Measurements from ENCODE around the gene SP100. TPM values are rescaled to one million over a fixed set of nuclear protein-coding genes. Genes with fewer than 3 reads are reported as not detected.

Gene SP100
- total and polyA plus RNA-seq, 7 experiments from 2014 or later, result 103 to 391 (median 211) TPM

GRCh38 chr2:230586328-230586982 lies 170.5 kb downstream of the SP100 start:
- intact Hi-C loops (cut with micrococcal nuclease), result no loop called here
- Histone ChIP-seq H3K4me1 (ENCODE audit: control insufficient read depth in 2 of 2, insufficient read depth in 2 of 2, low read length in 2 of 2) (peaks cover under 1% of the 10 kb centered on the region in 2 donors), H3K36me3 (ENCODE audit: control insufficient read depth in 2 of 3, insufficient read depth in 3 of 3, low read length in 3 of 3) (no peaks in the 10 kb centered on the region), H3K9me3 (ENCODE audit: control insufficient read depth in 2 of 3, low read length in 3 of 3) (no peaks in the 10 kb centered on the region), H3K27ac (ENCODE audit: low read depth, low read length) (no peak overlapping the region), H3K4me3 (ENCODE audit: low read length) (no peak overlapping the region), H3K27me3 (ENCODE audit: control insufficient read depth in 2 of 2, insufficient read depth in 2 of 2, low read length in 2 of 2) (no peaks in the 10 kb centered on the region)
- no peak overlapping the region for H3K4me3 Mint-ChIP-seq
- CTCF ChIA-PET, result interaction anchor here (0.7 kb wide), 1 partner anchor 107 kb away, joined by 3 read pairs; no protein-coding TSS in a partner anchor
- no peak overlapping the region for H3K27ac Mint-ChIP-seq
- peaks cover 0 to 33% (median 3%) of the 10 kb centered on the region in 11 donors for H3K9me3 Mint-ChIP-seq
- DNase-seq, result no peak
- H3K36me3 Mint-ChIP-seq, result peaks cover 3 to 45% (median 3%) of the 10 kb centered on the region in 5 donors
- no peak for ATAC-seq
- POLR2A ChIA-PET, result no interaction called here
- no peaks in the 10 kb centered on the region for H3K27me3 Mint-ChIP-seq
- peaks cover 16 to 61% (median 52%) of the 10 kb centered on the region in 7 donors for H3K4me1 Mint-ChIP-seq

DNA sequence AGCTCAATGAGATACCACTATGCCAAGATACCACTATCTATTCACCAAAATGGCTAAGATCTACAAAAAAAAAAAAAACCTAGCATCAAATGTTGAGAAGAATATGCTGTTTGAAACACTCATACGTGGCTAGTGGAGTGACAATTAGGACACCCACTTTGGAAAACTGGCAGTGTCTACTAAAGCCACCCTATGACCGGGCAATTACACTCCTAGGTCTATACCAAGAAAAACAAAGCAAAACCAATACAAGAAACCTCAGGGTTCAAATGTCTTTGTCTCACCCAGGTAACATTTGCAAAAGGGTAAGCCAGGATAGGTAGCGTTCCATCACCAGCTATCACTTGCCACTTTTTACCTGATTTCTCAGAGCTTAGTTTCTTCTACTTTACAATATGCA lies 173.0 kb downstream of the SP100 start:
- peaks cover 0 to 3% (median 0%) of the 10 kb centered on the region in 5 donors for H3K27me3 Mint-ChIP-seq
- DNase-seq (no peak), ATAC-seq (no peak)
- peaks cover 0 to 20% (median 0%) of the 10 kb centered on the region in 11 donors for H3K9me3 Mint-ChIP-seq
- ChIA-PET CTCF (no interaction called here), POLR2A (no interaction called here)
- peaks cover 0 to 38% (median 0%) of the 10 kb centered on the region in 5 donors for H3K36me3 Mint-ChIP-seq
- intact Hi-C loops (cut with micrococcal nuclease), result no loop called here
- no peak overlapping the region for H3K4me3 ChIP-seq (ENCODE audit: low read length)
- no peaks in the 10 kb centered on the region for H3K36me3 ChIP-seq (ENCODE audit: control insufficient read depth in 2 of 3, insufficient read depth in 3 of 3, low read length in 3 of 3)
- no peak overlapping the region for H3K4me3 Mint-ChIP-seq
- no peaks in the 10 kb centered on the region for H3K9me3 ChIP-seq (ENCODE audit: control insufficient read depth in 2 of 3, low read length in 3 of 3)
- H3K27ac Mint-ChIP-seq, result peak overlapping the region in 2 of 9 donors; percentile 26 to 69
- peaks cover 18 to 71% (median 61%) of the 10 kb centered on the region in 7 donors for H3K4me1 Mint-ChIP-seq
- no peak overlapping the region for H3K27ac ChIP-seq (ENCODE audit: low read depth, low read length)
- peaks cover 14 to 15% of the 10 kb centered on the region in 2 donors for H3K4me1 ChIP-seq (ENCODE audit: control insufficient read depth in 2 of 2, insufficient read depth in 2 of 2, low read length in 2 of 2)
- no peaks in the 10 kb centered on the region for H3K27me3 ChIP-seq (ENCODE audit: control insufficient read depth in 2 of 2, insufficient read depth in 2 of 2, low read length in 2 of 2)

GRCh38 chr2:230589497-230590015 lies 173.6 kb downstream of the SP100 start:
- H3K27ac ChIP-seq (ENCODE audit: low read depth, low read length), result no peak overlapping the region
- H3K36me3 ChIP-seq (ENCODE audit: control insufficient read depth in 2 of 3, insufficient read depth in 3 of 3, low read length in 3 of 3), result no peaks in the 10 kb centered on the region
- H3K9me3 ChIP-seq (ENCODE audit: control insufficient read depth in 2 of 3, low read length in 3 of 3), result no peaks in the 10 kb centered on the region
- Mint-ChIP-seq H3K4me1 (peaks cover 18 to 76% (median 63%) of the 10 kb centered on the region in 7 donors), H3K9me3 (peaks cover 0 to 21% (median 0%) of the 10 kb centered on the region in 11 donors), H3K36me3 (peaks cover 0 to 38% (median 0%) of the 10 kb centered on the region in 5 donors), H3K4me3 (peak overlapping the region in 1 of 10 donors; percentile 2), H3K27ac (peak overlapping the region in 7 of 9 donors; percentile 4 to 80 (median 26)), H3K27me3 (peaks cover 0 to 3% (median 0%) of the 10 kb centered on the region in 5 donors)
- DNase-seq (no peak), ATAC-seq (peak; percentile 68)
- peaks cover 14 to 15% of the 10 kb centered on the region in 2 donors for H3K4me1 ChIP-seq (ENCODE audit: control insufficient read depth in 2 of 2, insufficient read depth in 2 of 2, low read length in 2 of 2)
- H3K27me3 ChIP-seq (ENCODE audit: control insufficient read depth in 2 of 2, insufficient read depth in 2 of 2, low read length in 2 of 2), result no peaks in the 10 kb centered on the region
- intact Hi-C loops (cut with micrococcal nuclease), result no loop called here
- ChIA-PET POLR2A (no interaction called here), CTCF (no interaction called here)
- no peak overlapping the region for H3K4me3 ChIP-seq (ENCODE audit: low read length)

DNA sequence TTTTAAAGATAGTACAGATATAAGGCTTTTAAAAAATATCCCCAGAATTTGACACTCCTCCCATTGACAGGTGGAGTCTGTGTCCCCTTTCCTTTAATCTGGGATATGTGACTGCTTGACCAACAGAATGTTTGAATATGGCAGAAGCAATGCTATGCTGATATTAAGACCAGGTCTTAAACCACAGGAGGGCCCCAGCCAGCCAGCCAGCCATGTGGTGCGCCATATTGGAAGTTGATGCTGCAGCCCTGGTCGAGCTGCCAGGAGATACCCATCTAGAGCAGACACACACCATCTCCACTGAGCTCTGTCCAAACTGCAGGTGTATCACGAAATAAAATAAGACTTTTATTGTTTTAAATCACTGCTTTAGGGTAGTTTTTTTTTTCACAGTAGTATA lies 174.3 kb downstream of the SP100 start:
- Histone ChIP-seq H3K27me3 (ENCODE audit: control insufficient read depth in 2 of 2, insufficient read depth in 2 of 2, low read length in 2 of 2) (no peaks in the 10 kb centered on the region), H3K4me1 (ENCODE audit: control insufficient read depth in 2 of 2, insufficient read depth in 2 of 2, low read length in 2 of 2) (peaks cover 14 to 15% of the 10 kb centered on the region in 2 donors), H3K27ac (ENCODE audit: low read depth, low read length) (no peak overlapping the region), H3K36me3 (ENCODE audit: control insufficient read depth in 2 of 3, insufficient read depth in 3 of 3, low read length in 3 of 3) (no peaks in the 10 kb centered on the region), H3K9me3 (ENCODE audit: control insufficient read depth in 2 of 3, low read length in 3 of 3) (no peaks in the 10 kb centered on the region), H3K4me3 (ENCODE audit: low read length) (no peak overlapping the region)
- ChIA-PET POLR2A (interaction anchor here (0.7 to 1.1 kb wide), 2 partner anchors 9 to 12 kb away, joined by 3 to 5 read pairs; no protein-coding TSS in a partner anchor), CTCF (no interaction called here)
- H3K4me1 Mint-ChIP-seq, result peaks cover 18 to 79% (median 65%) of the 10 kb centered on the region in 7 donors
- peaks cover 0 to 21% (median 0%) of the 10 kb centered on the region in 11 donors for H3K9me3 Mint-ChIP-seq
- H3K4me3 Mint-ChIP-seq, result no peak overlapping the region
- intact Hi-C loops (cut with micrococcal nuclease), result no loop called here
- H3K27ac Mint-ChIP-seq, result peak overlapping the region in 5 of 9 donors; percentile 4 to 87 (median 46)
- H3K27me3 Mint-ChIP-seq, result peaks cover 0 to 3% (median 0%) of the 10 kb centered on the region in 5 donors
- no peak for DNase-seq
- peaks cover 0 to 39% (median 0%) of the 10 kb centered on the region in 5 donors for H3K36me3 Mint-ChIP-seq
- ATAC-seq, result no peak

DNA sequence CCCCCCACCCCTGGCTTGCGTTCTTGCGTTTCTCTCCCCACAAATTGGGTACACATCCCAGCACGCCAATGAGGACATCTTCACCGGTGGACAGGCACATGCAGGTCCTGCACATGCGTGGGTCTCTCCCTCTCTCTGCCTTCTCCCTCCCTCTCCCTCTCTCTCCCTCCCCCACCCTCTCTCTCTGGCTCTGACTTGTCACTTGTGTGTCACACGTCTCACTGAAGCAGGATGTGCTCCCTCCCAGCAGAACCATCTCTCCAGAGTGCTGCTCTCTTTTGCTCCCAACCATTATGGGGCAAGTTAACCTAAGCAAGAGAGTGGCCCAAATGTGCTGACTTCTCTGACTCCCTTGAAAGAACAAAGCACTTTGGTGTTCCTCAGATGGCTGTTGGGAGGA lies 175.8 kb downstream of the SP100 start:
- peak overlapping the region in 4 of 10 donors; percentile 23 to 66 (median 31) for H3K4me3 Mint-ChIP-seq
- no peaks in the 10 kb centered on the region for H3K27me3 ChIP-seq (ENCODE audit: control insufficient read depth in 2 of 2, insufficient read depth in 2 of 2, low read length in 2 of 2)
- H3K4me1 Mint-ChIP-seq, result peaks cover 18 to 83% (median 67%) of the 10 kb centered on the region in 7 donors
- no peak for DNase-seq
- ChIA-PET CTCF (no interaction called here), POLR2A (no interaction called here)
- ATAC-seq, result no peak
- peaks cover 0 to 29% (median 0%) of the 10 kb centered on the region in 11 donors for H3K9me3 Mint-ChIP-seq
- H3K27ac Mint-ChIP-seq, result peak overlapping the region in 5 of 9 donors; percentile 32 to 92 (median 48)
- intact Hi-C loops (cut with micrococcal nuclease), result no loop called here
- no peaks in the 10 kb centered on the region for H3K36me3 ChIP-seq (ENCODE audit: control insufficient read depth in 2 of 3, insufficient read depth in 3 of 3, low read length in 3 of 3)
- peaks cover 0 to 3% (median 0%) of the 10 kb centered on the region in 5 donors for H3K27me3 Mint-ChIP-seq
- H3K4me3 ChIP-seq (ENCODE audit: low read length), result no peak overlapping the region
- peaks cover 14 to 15% of the 10 kb centered on the region in 2 donors for H3K4me1 ChIP-seq (ENCODE audit: control insufficient read depth in 2 of 2, insufficient read depth in 2 of 2, low read length in 2 of 2)
- no peak overlapping the region for H3K27ac ChIP-seq (ENCODE audit: low read depth, low read length)
- H3K36me3 Mint-ChIP-seq, result peaks cover 0 to 49% (median 0%) of the 10 kb centered on the region in 5 donors
- no peaks in the 10 kb centered on the region for H3K9me3 ChIP-seq (ENCODE audit: control insufficient read depth in 2 of 3, low read length in 3 of 3)

GRCh38 chr2:230592775-230593174 lies 176.8 kb downstream of the SP100 start:
- peaks cover 14 to 15% of the 10 kb centered on the region in 2 donors for H3K4me1 ChIP-seq (ENCODE audit: control insufficient read depth in 2 of 2, insufficient read depth in 2 of 2, low read length in 2 of 2)
- Mint-ChIP-seq H3K27ac (peak overlapping the region in 8 of 9 donors; percentile 6 to 87 (median 54)), H3K36me3 (peaks cover 0 to 53% (median 0%) of the 10 kb centered on the region in 5 donors)

More at GRCh38 chr2:230592775-230593174, 176.8 kb downstream of the SP100 start:
- ATAC-seq (no peak), DNase-seq (no peak)
- ChIA-PET POLR2A (no interaction called here), CTCF (no interaction called here)
- Histone ChIP-seq H3K27ac (ENCODE audit: low read depth, low read length) (no peak overlapping the region), H3K9me3 (ENCODE audit: control insufficient read depth in 2 of 3, low read length in 3 of 3) (no peaks in the 10 kb centered on the region), H3K4me3 (ENCODE audit: low read length) (no peak overlapping the region), H3K36me3 (ENCODE audit: control insufficient read depth in 2 of 3, insufficient read depth in 3 of 3, low read length in 3 of 3) (no peaks in the 10 kb centered on the region), H3K27me3 (ENCODE audit: control insufficient read depth in 2 of 2, insufficient read depth in 2 of 2, low read length in 2 of 2) (no peaks in the 10 kb centered on the region)
- Mint-ChIP-seq H3K4me3 (peak overlapping the region in 2 of 10 donors; percentile 30 to 73), H3K27me3 (peaks cover 0 to 3% (median 0%) of the 10 kb centered on the region in 5 donors), H3K9me3 (peaks cover 0 to 33% (median 0%) of the 10 kb centered on the region in 11 donors), H3K4me1 (peaks cover 22 to 89% (median 74%) of the 10 kb centered on the region in 7 donors)
- intact Hi-C loops (cut with micrococcal nuclease), result no loop called here

Measured in naive thymus-derived CD4-positive, alpha-beta T cell (primary cell).